ENCODE measurements around the gene ADAMTSL5.

DNA sequence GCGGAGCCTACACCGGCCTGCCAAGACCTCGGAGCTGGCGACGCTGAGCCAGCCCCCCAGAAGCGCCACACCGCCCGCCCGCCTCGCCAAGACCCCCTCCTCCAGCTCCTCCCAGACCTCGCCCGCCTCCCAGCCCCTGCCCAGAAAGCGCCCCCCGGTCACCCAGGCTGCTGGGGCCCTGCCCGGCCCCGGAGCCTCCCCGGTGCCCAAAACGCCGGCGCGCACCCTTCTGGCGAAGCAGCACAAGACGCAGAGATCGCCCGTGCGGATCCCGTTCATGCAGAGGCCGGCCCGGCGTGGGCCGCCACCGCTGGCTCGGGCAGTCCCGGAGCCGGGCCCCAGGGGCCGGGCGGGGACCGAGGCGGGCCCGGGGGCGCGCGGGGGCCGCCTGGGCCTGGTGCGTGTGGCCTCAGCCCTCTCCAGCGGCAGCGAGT lies 44.0 kb downstream of the ADAMTSL5 start:
- TF ChIP-seq, protein P1, sequence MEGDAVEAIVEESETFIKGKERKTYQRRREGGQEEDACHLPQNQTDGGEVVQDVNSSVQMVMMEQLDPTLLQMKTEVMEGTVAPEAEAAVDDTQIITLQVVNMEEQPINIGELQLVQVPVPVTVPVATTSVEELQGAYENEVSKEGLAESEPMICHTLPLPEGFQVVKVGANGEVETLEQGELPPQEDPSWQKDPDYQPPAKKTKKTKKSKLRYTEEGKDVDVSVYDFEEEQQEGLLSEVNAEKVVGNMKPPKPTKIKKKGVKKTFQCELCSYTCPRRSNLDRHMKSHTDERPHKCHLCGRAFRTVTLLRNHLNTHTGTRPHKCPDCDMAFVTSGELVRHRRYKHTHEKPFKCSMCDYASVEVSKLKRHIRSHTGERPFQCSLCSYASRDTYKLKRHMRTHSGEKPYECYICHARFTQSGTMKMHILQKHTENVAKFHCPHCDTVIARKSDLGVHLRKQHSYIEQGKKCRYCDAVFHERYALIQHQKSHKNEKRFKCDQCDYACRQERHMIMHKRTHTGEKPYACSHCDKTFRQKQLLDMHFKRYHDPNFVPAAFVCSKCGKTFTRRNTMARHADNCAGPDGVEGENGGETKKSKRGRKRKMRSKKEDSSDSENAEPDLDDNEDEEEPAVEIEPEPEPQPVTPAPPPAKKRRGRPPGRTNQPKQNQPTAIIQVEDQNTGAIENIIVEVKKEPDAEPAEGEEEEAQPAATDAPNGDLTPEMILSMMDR (IDR thresholded peaks at IDR 0.05 in 8 of 11, conservative IDR thresholded peaks at IDR 0.05 in 3 of 11) = no peak
- no peak for TF ChIP-seq POLR2A (IDR thresholded peaks at IDR 0.05)
- TF ChIP-seq POLR2AphosphoS5 (IDR thresholded peaks at IDR 0.05) = no peak

Data from spleen (tissue), 7 donors.